HepG2 (cell line): Measurements from ENCODE around the gene AJUBA. TPM values are rescaled to one million over a fixed set of nuclear protein-coding genes. Genes with fewer than 3 reads are reported as not detected.

Source experiments
- ETV5 ChIP-seq: IDR thresholded peaks from 2 replicates; pipeline ENCODE4 v1.6.1; 2018; ENCODE audit warnings: missing biosample characterization, missing genetic modification reagents, inconsistent platforms, borderline replicate concordance
- KAT2B ChIP-seq: fragments of 150-350 bp; IDR thresholded peaks from 2 replicates; pipeline ENCODE4 v1.6.1; 2014; ENCODE audit warnings: low read depth, low read length, borderline replicate concordance
- KDM3A ChIP-seq: IDR thresholded peaks from 2 replicates; pipeline ENCODE4 v1.6.1; 2018; ENCODE audit warnings: low read depth, missing compliant biosample characterization
- MEIS2 ChIP-seq: sonication (generic); formaldehyde crosslinking; IDR thresholded peaks from 2 replicates; pipeline ENCODE4 v1.9.0; 2021; ENCODE audit warnings: mild to moderate bottlenecking, missing genetic modification reagents
- MTF2 ChIP-seq: sonication (generic); formaldehyde crosslinking; IDR thresholded peaks from 2 replicates; pipeline ENCODE4 v1.5.0; 2020; ENCODE audit warnings: missing genetic modification reagents, borderline replicate concordance
- NFKBIZ ChIP-seq: IDR thresholded peaks from 2 replicates; pipeline ENCODE4 v1.6.1; 2018; ENCODE audit warnings: missing genetic modification reagents, missing compliant biosample characterization
- TFDP2 ChIP-seq: sonication (generic); formaldehyde crosslinking; IDR thresholded peaks from 2 replicates; pipeline ENCODE4 v1.4.0; 2020; ENCODE audit warnings: missing genetic modification reagents
- ZBTB33 ChIP-seq: sonication (generic); formaldehyde crosslinking; IDR thresholded peaks from 2 replicates; pipeline ENCODE4 v1.4.0; 2020; ENCODE audit warnings: missing genetic modification reagents
- ZBTB43 ChIP-seq: sonication (generic); formaldehyde crosslinking; conservative IDR thresholded peaks from 2 replicates; pipeline ENCODE4 v1.4.0; 2020; ENCODE audit warnings: missing genetic modification reagents
- ZBTB44 ChIP-seq: sonication (generic); formaldehyde crosslinking; IDR thresholded peaks from 2 replicates; pipeline ENCODE4 v1.4.0; 2020; ENCODE audit warnings: missing genetic modification reagents
- ZKSCAN8 ChIP-seq: IDR thresholded peaks from 2 replicates; pipeline ENCODE4 v1.6.1; 2016; ENCODE audit warnings: borderline replicate concordance, missing genetic modification reagents, missing compliant biosample characterization
- ZNF180 ChIP-seq: sonication (generic); formaldehyde crosslinking; IDR thresholded peaks from 2 replicates; pipeline ENCODE4 v1.4.0; 2020; ENCODE audit warnings: low read depth, missing genetic modification reagents, borderline replicate concordance
- ZNF530 ChIP-seq: sonication (generic); formaldehyde crosslinking; IDR thresholded peaks from 2 replicates; pipeline ENCODE4 v1.5.0; 2020; ENCODE audit warnings: low read depth, mild to moderate bottlenecking, missing genetic modification reagents
- ZNF550 ChIP-seq: sonication (generic); formaldehyde crosslinking; IDR thresholded peaks from 2 replicates; pipeline ENCODE4 v1.4.0; 2020; ENCODE audit warnings: mild to moderate bottlenecking, missing genetic modification reagents, borderline replicate concordance
- polyA plus RNA-seq, 8 experiments: library from polyadenylated mRNA; depleted of rRNA in 3 of 8; stranded (reverse) in 7 of 8; unstranded in 1 of 8; fragments of >200 nt; fragmentation: Illumina TruSeq in 4 of 8; extraction: Trizol in 4 of 8; gene quantifications; 2 replicates each; pipeline versions ENCODE4 v1.2.1 to v1.2.3, GENCODE V29; 2011 to 2016; ENCODE audit warnings: low read depth in 4 of 8, missing spikeins in 1 of 8, mixed read lengths in 1 of 8; ENCODE audit not compliant: insufficient read depth in 1 of 8
- total RNA-seq, 5 experiments: library from RNA; depleted of rRNA; stranded (reverse); fragments of >200 nt; fragmentation: Illumina TruSeq; extraction: Trizol; gene quantifications; 2 replicates each; pipeline ENCODE4 v1.2.3, GENCODE V29; 2016; ENCODE audit warnings: low read depth in 1 of 5
- TF ChIP-seq, protein P1 (sequence below): IDR thresholded peaks from 2 replicates; pipeline ENCODE4 v1.6.1; 2016; ENCODE audit warnings: mild to moderate bottlenecking
- TF ChIP-seq, protein P2 (sequence below): sonication (generic); formaldehyde crosslinking; IDR thresholded peaks from 2 replicates; pipeline ENCODE4 v1.8.1; 2023; ENCODE audit warnings: mild to moderate bottlenecking, inconsistent platforms, moderate library complexity, missing genetic modification reagents, borderline replicate concordance
- TF ChIP-seq, protein P3 (sequence below): IDR thresholded peaks from 2 replicates; pipeline ENCODE4 v1.6.1; 2016; ENCODE audit warnings: low read depth

The AJUBA gene
- total and polyA plus RNA-seq, 2 of the 13 experiments (the other 11 are each of a cell fraction or from before 2014, with no cell fraction given), result 157 to 241 TPM

DNA sequence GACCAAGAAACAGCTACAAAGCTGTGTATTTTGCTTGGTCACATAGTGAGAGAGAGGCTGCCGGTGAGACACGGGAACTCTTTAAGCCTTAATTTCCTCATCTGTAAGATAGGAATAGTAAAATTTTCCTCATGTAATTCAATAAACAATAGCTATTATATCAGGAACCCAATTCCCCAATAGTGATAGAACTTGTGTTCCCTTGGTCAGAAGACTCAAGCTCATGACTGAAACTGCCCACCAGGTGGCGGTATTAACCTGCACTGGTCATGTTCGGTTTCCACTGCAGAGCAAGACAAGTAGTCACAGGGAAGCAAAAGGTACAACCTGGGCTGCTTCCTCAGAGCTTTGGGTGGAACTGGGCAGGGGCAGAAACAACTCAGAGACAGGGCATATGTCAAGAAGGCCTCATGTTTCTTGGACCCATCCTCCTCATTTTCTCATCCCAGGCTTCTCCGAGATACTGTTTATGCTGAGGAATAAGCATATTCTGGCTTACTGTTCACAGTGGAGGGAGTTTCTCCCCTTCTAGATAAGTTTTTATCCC lies 4.2 kb upstream of the AJUBA start (continued):
- TF ChIP-seq, protein P1, sequence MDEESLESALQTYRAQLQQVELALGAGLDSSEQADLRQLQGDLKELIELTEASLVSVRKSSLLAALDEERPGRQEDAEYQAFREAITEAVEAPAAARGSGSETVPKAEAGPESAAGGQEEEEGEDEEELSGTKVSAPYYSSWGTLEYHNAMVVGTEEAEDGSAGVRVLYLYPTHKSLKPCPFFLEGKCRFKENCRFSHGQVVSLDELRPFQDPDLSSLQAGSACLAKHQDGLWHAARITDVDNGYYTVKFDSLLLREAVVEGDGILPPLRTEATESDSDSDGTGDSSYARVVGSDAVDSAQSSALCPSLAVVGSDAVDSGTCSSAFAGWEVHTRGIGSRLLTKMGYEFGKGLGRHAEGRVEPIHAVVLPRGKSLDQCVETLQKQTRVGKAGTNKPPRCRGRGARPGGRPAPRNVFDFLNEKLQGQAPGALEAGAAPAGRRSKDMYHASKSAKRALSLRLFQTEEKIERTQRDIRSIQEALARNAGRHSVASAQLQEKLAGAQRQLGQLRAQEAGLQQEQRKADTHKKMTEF, result peak; percentile 73; the same call in 1 of the 2 replicates
- TF ChIP-seq ZBTB43 (CRISPR knock-in tag) (no peak), ETV5 (CRISPR knock-in tag) (peak; percentile 13; the same call in 1 of the 2 replicates), NFKBIZ (CRISPR knock-in tag) (no peak), KAT2B (no peak), ZNF180 (no peak), MEIS2 (CRISPR knock-in tag) (no peak), ZBTB33 (CRISPR knock-in tag) (peak; percentile 63), ZBTB44 (CRISPR knock-in tag) (no peak), MTF2 (CRISPR knock-in tag) (no peak), KDM3A (peak; percentile 58; the same call in 1 of the 2 replicates), ZNF530 (CRISPR knock-in tag) (no peak), ZNF550 (CRISPR knock-in tag) (no peak), ZKSCAN8 (CRISPR knock-in tag) (peak; percentile 65; the same call in 1 of the 2 replicates), TFDP2 (CRISPR knock-in tag) (peak; percentile 56)
- TF ChIP-seq, protein P2, sequence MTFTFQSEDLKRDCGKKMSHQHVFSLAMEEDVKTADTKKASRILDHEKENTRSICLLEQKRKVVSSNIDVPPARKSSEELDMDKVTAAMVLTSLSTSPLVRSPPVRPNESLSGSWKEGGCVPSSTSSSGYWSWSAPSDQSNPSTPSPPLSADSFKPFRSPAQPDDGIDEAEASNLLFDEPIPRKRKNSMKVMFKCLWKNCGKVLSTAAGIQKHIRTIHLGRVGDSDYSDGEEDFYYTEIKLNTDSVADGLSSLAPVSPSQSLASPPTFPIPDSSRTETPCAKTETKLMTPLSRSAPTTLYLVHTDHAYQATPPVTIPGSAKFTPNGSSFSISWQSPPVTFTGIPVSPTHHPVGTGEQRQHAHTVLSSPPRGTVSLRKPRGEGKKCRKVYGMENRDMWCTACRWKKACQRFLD (CRISPR knock-in tag), result no peak
- TF ChIP-seq, protein P3, sequence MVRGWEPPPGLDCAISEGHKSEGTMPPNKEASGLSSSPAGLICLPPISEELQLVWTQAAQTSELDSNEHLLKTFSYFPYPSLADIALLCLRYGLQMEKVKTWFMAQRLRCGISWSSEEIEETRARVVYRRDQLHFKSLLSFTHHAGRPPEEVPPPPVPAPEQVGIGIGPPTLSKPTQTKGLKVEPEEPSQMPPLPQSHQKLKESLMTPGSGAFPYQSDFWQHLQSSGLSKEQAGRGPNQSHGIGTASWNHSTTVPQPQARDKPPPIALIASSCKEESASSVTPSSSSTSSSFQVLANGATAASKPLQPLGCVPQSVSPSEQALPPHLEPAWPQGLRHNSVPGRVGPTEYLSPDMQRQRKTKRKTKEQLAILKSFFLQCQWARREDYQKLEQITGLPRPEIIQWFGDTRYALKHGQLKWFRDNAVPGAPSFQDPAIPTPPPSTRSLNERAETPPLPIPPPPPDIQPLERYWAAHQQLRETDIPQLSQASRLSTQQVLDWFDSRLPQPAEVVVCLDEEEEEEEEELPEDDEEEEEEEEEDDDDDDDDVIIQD (CRISPR knock-in tag), result peak; percentile 80; the same call in 1 of the 2 replicates
